Small intestine (tissue), 7 donors: ENCODE data around the gene EIF4B. TPM values are rescaled to one million over a fixed set of nuclear protein-coding genes. Genes with fewer than 3 reads are reported as not detected.

Experiments used
- DNase-seq, 2 donors: peaks; one replicate each; pipeline versions ENCODE4 v3.0.0 to v3.0.0-alpha.2; 2013
- FAIRE-seq: peaks from 2 replicates; lab custom pipeline; 2012; peaks lifted over from hg19 to GRCh38; lab: Jason Lieb, UNC
- H3K27ac ChIP-seq, 3 donors: one replicate each; pipeline ENCODE4 v1.5.1; 2013; ENCODE audit warnings: low read length in 2 of 3, mild to moderate bottlenecking in 2 of 3, control low read depth in 1 of 3, inconsistent platforms in 1 of 3, low read depth in 1 of 3, moderate library complexity in 1 of 3
- H3K27me3 ChIP-seq, 3 donors: one replicate each; pipeline ENCODE4 v1.6.1; 2013; ENCODE audit warnings: low read length in 3 of 3, inconsistent platforms in 1 of 3; ENCODE audit not compliant: control insufficient read depth in 3 of 3, insufficient read depth in 3 of 3
- H3K36me3 ChIP-seq, 3 donors: one replicate each; pipeline ENCODE4 v1.6.1; 2013; ENCODE audit warnings: low read length in 3 of 3, inconsistent platforms in 1 of 3, low read depth in 1 of 3, mild to moderate bottlenecking in 1 of 3, moderate library complexity in 1 of 3; ENCODE audit not compliant: control insufficient read depth in 3 of 3, insufficient read depth in 2 of 3
- H3K4me1 ChIP-seq, 3 donors: one replicate each; pipeline ENCODE4 v1.6.1; 2013; ENCODE audit warnings: low read length in 2 of 3, inconsistent platforms in 1 of 3, low read depth in 1 of 3, mild to moderate bottlenecking in 1 of 3, moderate library complexity in 1 of 3; ENCODE audit not compliant: control insufficient read depth in 3 of 3, insufficient read depth in 2 of 3
- H3K4me3 ChIP-seq, 3 donors: one replicate each; pipeline ENCODE4 v1.5.1; 2013; ENCODE audit warnings: low read length in 3 of 3, control low read depth in 1 of 3, inconsistent platforms in 1 of 3, low read depth in 1 of 3, mild to moderate bottlenecking in 1 of 3, moderate library complexity in 1 of 3
- H3K9me3 ChIP-seq, 2 donors: one replicate each; pipeline ENCODE4 v1.6.1; 2013; ENCODE audit warnings: low read depth in 1 of 2, low read length in 1 of 2; ENCODE audit not compliant: control insufficient read depth in 2 of 2, insufficient read depth in 1 of 2
- WGBS, 3 donors: extraction: QIAGEN DNeasy Blood & Tissue Kit; methylation state at CpG; one replicate each; pipeline ENCODE4 v1.1.7; 2013; 5-methylcytosine and 5-hydroxymethylcytosine counted together
- polyA plus RNA-seq, 4 donors: library from polyadenylated mRNA; stranded (reverse) in 3 of 4; unstranded in 1 of 4; fragments of 200-250 nt in 3 of 4; fragments of 120-200 nt in 1 of 4; gene quantifications; one replicate each; pipeline versions ENCODE4 v1.2.1 to v1.2.3, GENCODE V29; 2013
- donor health status: healthy with polysubstance abuse.
- donor health status: control.
- donor health status: control.
- donor health status: Bipolar disorder and iron deficiency.
- donor health status: healthy.

The EIF4B gene
- polyA plus RNA-seq, 4 donors: 160 to 422 (median 206) TPM

DNA sequence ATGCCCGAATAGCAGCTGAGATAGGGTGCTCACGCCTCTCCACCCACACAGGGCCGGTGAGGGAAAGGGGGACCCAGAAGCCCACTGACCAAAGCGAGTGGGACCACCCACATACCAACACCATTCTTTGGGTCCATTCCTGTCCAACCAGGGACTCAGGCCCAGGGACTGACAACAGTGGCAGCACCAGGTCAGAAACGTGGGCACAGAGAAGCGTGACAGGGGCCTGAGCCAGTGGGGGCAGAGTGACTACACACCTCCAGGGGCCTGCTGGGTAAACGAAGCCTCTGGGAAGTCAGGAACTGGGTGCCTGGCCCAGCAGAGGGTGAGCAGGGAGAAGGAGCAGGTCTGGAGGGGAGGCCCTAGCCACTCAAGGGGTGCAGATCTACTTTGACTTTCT is 59.2 kb downstream of the EIF4B start:
- H3K9me3 ChIP-seq: no peaks in the 10 kb centered on the region
- no peaks in the 10 kb centered on the region for H3K27me3 ChIP-seq
- 78 to 86% (median 80%) methylated on average over 7 of the region's 7 CpGs for WGBS, 3 donors
- peak overlapping the region in 1 of 3 donors; percentile 19 for H3K27ac ChIP-seq
- H3K4me3 ChIP-seq: no peak overlapping the region
- H3K4me1 ChIP-seq: peaks cover 0 to 20% (median 0%) of the 10 kb centered on the region in 3 donors
- H3K36me3 ChIP-seq: peaks cover 8 to 95% (median 10%) of the 10 kb centered on the region in 3 donors
- no peak for DNase-seq
- no peak for FAIRE-seq

DNA sequence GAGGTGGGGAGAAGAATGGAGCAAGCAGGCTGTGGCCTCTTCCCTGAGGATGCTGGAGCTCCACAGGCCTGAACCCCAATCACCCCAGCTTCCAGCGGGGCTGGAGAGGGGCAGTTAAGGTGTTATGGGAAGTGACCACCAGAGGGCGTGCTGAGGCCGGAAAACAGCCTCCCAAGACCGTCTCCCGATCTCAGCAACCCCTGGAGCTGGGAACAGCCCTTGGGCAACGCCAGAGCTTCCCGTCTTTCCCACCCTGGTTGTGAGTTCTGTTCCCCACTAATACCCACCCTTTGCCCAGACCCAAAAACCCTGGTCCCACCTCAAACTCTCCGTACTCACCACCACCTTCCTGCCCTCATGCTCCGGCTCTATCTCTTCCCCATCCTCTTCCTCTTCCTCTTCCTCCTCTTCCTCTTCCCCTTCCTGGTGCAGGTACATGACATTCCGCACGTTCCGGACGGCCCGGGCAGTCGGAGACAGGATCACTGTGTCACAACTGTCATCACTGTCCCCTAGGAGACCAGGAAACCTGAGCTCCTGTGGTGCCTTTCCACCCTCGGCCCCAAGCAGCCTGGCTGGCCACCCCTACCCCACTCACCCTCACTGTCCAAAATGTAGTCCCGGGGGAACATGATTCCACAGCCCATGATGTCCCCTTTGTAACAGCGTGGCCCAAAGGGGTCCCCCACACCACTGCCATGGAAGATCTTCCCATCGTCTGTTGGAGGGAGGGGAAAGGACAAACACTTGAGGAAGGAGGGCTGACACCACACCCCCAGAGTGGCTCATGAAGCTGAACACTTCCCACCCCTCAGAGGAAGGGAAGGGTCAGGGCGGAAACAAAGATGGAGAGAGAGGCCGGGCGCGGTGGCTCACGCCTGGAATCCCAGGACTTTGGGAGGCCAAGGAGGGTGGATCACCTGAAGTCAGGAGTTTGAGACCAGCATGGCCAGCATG is 60.0 kb downstream of the EIF4B start:
- no peak for FAIRE-seq
- Histone ChIP-seq H3K36me3 (peaks cover 8 to 95% (median 10%) of the 10 kb centered on the region in 3 donors), H3K27me3 (no peaks in the 10 kb centered on the region), H3K4me1 (peaks cover 0 to 14% (median 0%) of the 10 kb centered on the region in 3 donors), H3K27ac (peak overlapping the region in 1 of 3 donors; percentile 42), H3K9me3 (no peaks in the 10 kb centered on the region), H3K4me3 (no peak overlapping the region)
- peak; percentile 77 to 86 for DNase-seq
- WGBS, 3 donors: 42 to 46% (median 43%) methylated on average over 23 to 24 of the region's 24 CpGs

DNA sequence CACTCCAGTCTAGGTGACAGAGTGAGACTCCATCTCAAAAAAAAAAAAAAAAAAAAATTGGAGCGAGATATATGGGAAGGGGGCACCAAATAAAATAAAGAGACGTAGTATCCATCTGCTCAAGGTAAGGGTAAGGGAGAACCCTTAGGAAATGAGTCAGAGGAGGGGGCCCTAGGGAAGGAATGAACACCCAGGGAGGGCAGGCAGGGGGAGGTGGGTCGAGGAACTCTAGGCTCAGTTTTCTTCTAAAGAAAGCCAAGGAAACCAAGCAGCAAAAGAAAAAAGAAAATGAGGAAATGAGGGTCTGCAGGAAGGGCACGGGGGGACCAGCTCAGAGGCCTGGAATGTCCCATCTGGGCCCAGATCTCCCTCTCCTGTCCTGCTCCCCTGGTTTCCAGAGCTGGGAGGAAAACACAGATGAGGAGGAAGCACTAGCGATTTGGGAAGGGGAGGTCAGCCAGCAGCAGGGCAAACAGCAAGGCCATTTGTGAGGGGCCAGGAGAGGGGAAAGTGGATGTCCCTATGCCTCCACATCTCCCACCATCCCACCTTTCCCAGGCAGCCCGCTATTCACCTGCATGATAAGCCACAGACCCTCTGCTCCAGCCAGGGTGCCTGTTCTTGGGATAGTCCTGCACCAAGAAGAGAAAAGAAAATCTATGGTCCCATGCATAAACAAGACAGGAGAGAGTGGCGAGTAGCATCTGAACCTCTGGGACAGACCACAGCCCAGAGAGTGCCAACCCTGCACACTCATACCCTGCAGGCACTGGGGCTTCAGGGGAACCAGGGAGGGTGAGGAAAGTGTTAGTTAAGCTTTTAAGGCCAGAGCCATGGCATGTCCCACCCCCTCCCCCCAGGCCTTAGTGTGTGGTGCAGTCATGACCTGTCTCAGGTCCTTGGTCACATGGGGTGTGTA is 61.1 kb downstream of the EIF4B start:
- Histone ChIP-seq H3K27me3 (no peaks in the 10 kb centered on the region), H3K4me3 (no peak overlapping the region), H3K4me1 (peaks cover 0 to 5% (median 0%) of the 10 kb centered on the region in 3 donors), H3K36me3 (peaks cover 8 to 95% (median 10%) of the 10 kb centered on the region in 3 donors), H3K27ac (no peak overlapping the region), H3K9me3 (no peaks in the 10 kb centered on the region)
- no peak for FAIRE-seq
- 77 to 91% (median 86%) methylated on average over 7 of the region's 7 CpGs for WGBS, 3 donors
- DNase-seq: no peak

DNA sequence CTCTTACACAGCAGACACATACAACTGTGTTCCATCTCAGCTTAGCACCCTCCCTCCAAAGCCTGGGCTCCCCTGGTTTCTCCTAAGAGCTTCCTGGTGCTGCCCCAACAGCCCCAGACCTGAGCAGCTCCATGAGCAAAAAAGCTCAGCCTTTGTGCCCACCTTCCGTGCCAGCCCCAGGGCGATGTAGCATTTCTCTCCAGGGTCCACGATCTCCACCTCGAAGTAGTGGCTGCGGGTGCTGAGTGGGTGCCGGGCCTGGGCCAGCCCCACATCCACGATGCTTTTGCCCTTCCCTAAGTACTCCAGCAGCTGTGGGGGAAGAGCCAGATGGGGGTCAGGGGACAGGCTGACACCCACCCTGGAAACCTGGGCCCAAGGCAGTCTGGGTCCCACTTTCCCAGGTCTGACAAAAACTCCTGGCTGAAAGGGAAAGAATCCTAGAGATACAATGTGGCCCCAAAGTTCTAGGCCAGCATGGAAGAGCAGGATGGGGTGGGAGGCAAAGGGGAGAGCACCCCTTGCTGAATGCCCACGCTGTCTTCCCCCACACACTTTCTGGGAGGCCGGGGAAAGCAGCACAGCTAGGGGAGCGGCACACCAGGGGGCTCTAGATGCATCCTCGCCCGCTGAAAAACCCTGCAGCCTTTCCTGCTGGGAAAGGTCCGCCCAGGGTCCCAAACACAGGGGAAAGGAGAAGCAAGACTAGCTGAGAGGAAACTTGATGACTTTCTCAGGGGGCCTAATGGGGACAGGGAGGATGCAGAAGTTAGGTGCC is 61.9 kb downstream of the EIF4B start:
- H3K27ac ChIP-seq: no peak overlapping the region

DNA sequence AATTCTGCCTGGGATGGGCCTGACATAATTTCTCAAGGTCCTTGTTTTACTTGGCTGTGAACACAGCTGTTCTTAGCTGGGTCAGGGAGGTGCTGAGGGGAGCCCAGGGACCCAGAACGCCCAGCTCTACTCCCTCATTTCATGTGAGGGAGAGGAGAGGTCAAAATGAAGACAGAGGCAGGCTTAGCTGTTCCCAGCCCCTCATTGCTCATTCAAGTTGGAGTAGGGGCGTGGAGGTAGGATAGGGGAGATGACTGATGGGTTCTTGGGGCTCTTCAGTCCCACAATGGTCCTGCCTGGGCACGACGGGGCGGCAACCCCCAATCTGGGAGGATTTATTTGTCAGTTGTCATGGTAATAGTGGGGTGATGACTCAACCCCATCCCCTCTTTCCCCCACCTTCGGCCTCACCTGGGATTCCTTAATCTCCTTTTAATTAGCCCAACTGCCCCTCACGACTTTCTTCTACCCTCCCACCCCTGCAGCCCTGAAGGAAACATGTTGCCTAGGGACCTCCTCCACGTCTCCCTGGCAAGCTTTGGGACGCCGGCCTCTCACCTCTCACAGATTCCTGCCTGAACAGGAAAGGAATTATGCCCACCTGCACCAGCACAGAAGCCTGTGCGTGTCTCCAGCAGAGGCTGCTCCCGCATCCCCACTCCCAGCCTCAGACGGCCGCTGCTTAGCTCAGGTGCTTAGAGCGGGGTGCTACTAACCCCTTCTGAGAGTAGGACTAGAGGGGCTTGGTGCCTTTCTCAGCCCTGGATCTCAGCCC is 62.7 kb downstream of the EIF4B start:
- H3K9me3 ChIP-seq: no peaks in the 10 kb centered on the region
- peaks cover 8 to 90% (median 10%) of the 10 kb centered on the region in 3 donors for H3K36me3 ChIP-seq
- no peaks in the 10 kb centered on the region for H3K27me3 ChIP-seq
- WGBS, 3 donors: 80 to 91% (median 82%) methylated on average over 14 to 15 of the region's 15 CpGs
- FAIRE-seq (no peak), DNase-seq (peak in 1 of 2 donors; percentile 1)
- H3K4me3 ChIP-seq: no peak overlapping the region
- no peak overlapping the region for H3K27ac ChIP-seq
- H3K4me1 ChIP-seq: peaks cover 0 to 5% (median 2%) of the 10 kb centered on the region in 3 donors

More for the DNA sequence above, 61.9 kb downstream of the EIF4B start:
- Histone ChIP-seq H3K36me3 (peaks cover 8 to 92% (median 10%) of the 10 kb centered on the region in 3 donors), H3K9me3 (no peaks in the 10 kb centered on the region), H3K27me3 (no peaks in the 10 kb centered on the region), H3K4me3 (no peak overlapping the region), H3K4me1 (peaks cover 0 to 5% (median under 1%) of the 10 kb centered on the region in 3 donors)
- no peak for FAIRE-seq
- no peak for DNase-seq
- WGBS, 3 donors: 91 to 92% (median 91%) methylated on average over 13 of the region's 13 CpGs

DNA sequence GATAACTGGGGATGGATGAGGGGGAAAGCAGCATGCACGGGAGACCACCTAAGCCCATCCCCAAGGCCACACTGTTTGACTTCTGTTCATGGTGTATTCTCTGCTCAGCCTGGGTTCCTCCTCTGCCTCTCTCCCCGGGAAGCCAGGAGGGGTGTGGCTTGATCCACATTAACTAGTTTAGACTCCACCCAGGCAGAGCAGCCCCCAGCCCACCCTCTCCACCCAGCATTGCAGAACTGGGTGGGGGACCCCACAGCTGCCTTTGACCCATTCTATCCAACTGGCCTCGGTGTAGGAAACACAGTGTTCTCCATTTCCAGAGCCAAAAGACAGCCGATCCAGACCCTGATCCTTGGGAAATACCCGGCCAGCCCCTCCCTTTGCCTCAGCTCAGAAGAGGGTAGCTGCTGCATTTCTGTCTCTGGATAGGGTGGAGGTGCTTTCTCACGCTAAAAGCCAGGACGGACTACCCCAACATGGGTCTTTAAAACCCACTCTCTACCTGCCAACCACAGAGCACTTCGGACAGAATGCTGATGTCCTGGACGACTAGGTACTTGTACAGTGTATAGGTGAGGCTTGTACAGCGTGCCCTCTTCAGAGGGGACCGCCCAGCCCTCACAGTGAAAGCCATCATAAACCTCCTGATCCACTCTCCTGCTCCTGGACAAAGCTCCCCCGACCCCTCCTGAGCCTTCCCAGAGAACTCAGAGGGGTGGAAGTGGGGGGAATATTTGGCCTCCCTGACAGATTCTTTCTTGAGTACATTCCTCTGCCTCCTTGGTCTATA is 63.6 kb downstream of the EIF4B start:
- H3K4me1 ChIP-seq: peaks cover 0 to 5% (median 2%) of the 10 kb centered on the region in 3 donors
- peaks cover 9 to 90% (median 15%) of the 10 kb centered on the region in 3 donors for H3K36me3 ChIP-seq
- no peak for DNase-seq
- WGBS, 3 donors: 72 to 83% (median 80%) methylated on average over 12 of the region's 12 CpGs
- no peaks in the 10 kb centered on the region for H3K9me3 ChIP-seq
- no peak overlapping the region for H3K4me3 ChIP-seq
- no peak for FAIRE-seq
- peak overlapping the region in 1 of 3 donors; percentile 37 for H3K27ac ChIP-seq
- H3K27me3 ChIP-seq: no peaks in the 10 kb centered on the region
